Skin epidermis (tissue), 12 donors: ENCODE results near the gene PSMD1.
"Not testable (repeated sequence)": the region's sequence is repeated elsewhere in the genome, so short reads cannot be mapped to it uniquely, and the experiment has no call there.

Source experiments
- H3K27ac ChIP-seq, 21 experiments: fragments of 200-600 bp; sonication (generic) in 11 of 21; one replicate each; pipeline ENCODE4 v1.5.0; 2020; ENCODE audit warnings: mild to moderate bottlenecking in 3 of 21, inconsistent platforms in 2 of 21, moderate library complexity in 2 of 21
- H3K4me3 ChIP-seq, 7 experiments: fragments of 200-600 bp; sonication (generic) in 2 of 7; one replicate each; pipeline ENCODE4 v1.5.0; 2020; ENCODE audit warnings: inconsistent platforms in 2 of 7, mild to moderate bottlenecking in 2 of 7, moderate library complexity in 1 of 7

The PSMD1 gene

DNA sequence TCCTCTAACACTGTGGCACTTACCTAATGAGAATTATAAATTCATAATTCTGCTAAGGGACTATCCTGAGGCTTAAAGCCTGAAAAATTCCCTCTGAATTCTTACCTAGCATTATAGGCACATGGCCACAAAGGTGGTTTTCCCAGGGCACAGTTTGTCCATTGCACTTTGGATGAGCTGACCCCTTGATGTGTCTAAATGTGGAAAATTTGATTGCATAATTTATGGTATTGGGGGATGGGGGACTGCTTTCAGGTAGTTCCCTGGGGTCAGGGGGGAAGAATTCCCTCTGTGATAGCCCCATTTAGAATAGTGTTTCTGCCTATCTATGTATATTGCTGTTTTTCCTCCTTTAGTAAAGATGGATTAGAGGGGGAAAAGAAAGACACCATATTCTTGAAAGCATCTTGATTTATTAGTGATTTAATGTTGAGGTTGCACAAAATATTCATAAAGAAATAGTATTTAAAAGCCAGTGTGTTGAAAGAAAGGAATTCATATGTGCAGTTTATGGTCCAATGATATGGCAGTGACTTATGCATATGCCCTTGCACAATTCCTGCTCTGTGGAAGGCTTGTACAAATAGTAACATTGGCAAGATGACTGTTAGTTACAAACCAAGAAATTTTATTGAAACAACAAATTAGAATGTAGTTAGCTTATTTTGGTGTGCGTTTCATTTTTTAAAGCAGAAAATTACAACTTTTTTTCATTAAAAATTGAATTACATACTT, 76.9 kb downstream of the PSMD1 start:
- no peak overlapping the region for H3K4me3 ChIP-seq
- H3K27ac ChIP-seq: no peak overlapping the region

DNA sequence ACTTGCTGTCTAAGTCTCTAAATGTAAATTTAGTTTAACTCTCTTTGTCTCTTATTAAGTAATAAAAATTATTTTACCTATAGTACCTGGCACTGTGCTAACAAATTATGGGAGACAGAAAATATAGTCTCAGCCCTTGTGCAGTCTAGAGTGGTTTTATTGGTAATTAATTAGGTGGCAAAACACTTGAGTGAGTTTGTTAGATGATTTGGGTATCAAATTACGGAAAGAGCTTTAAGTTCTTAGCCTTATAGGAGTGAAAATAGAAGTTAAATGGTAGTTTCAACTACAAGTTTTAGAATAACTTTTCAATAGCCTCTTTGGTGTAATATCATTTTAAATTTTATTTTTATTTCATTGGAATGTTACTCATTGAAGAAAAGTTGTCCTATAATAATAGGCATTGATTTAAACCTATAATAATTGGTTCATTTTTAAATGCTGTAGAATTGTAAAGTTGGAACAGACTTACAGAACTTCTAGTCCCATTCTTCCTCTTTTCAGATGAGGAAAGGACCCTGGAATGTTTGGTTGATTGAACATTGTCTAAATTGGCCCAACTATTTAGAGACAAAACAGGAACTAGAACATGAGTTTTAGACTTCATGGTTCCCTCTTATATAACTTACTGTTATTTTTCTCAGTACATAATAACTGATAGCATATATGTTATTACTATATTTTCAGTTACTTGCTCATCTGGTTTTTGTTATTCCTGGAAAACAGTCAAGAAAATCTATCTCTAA, 78.4 kb downstream of the PSMD1 start:
- no peak overlapping the region for H3K4me3 ChIP-seq
- peak overlapping the region in 1 of 21 experiments; percentile 3 for H3K27ac ChIP-seq

DNA sequence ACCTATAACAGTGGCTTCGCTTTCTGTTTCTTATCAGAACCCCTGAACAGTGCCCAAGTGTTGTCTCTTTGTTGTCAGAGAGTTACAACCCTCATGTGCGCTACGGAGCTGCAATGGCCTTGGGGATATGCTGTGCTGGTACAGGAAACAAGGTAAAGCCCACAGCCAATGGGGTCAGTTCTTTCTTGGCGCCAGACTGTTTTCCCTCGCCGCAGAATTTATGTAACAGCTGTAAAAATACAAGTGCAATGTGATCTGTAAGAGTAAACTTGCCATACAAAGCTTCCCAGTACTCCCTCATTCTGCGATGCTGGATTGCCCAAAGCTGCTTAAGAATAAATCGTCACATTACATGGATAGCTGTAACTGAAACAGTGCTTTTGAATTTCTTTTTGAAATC, 82.0 kb downstream of the PSMD1 start:
- Histone ChIP-seq H3K27ac (no peak overlapping the region), H3K4me3 (no peak overlapping the region)

DNA sequence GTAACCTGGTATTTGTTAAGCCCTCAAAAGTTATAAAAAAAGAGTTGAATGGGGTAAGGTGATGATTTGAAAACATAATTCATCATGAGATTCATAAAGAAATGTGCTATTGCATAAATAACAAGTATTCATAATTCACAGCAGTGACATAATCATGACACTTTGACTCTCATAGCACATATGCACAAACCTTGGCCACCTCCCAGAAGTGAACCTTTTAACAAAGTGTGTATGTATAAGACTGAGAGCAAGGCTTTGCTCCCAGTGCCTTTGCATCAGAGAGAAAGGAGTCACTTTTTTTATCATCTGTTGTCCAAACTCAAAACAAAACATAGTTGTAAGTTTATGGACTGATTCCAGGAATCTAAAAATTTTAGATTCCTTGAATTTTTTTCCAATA, 83.1 kb downstream of the PSMD1 start:
- H3K4me3 ChIP-seq: no peak overlapping the region
- no peak overlapping the region for H3K27ac ChIP-seq

GRCh38 chr2:231140808-231141207, 84.1 kb downstream of the PSMD1 start:
- not testable (repeated sequence) for H3K27ac ChIP-seq, H3K4me3 ChIP-seq

- Histone ChIP-seq H3K4me3 (no peak overlapping the region), H3K27ac (no peak overlapping the region)
These were observed 88.2 kb downstream of the PSMD1 start for GRCh38 chr2:231144896-231145295.

GRCh38 chr2:231146665-231147064, 90.0 kb downstream of the PSMD1 start:
- no peak overlapping the region for H3K4me3 ChIP-seq
- no peak overlapping the region for H3K27ac ChIP-seq

GRCh38 chr2:231152800-231153557, 96.3 kb downstream of the PSMD1 start:
- H3K27ac ChIP-seq: no peak overlapping the region
- no peak overlapping the region for H3K4me3 ChIP-seq

DNA sequence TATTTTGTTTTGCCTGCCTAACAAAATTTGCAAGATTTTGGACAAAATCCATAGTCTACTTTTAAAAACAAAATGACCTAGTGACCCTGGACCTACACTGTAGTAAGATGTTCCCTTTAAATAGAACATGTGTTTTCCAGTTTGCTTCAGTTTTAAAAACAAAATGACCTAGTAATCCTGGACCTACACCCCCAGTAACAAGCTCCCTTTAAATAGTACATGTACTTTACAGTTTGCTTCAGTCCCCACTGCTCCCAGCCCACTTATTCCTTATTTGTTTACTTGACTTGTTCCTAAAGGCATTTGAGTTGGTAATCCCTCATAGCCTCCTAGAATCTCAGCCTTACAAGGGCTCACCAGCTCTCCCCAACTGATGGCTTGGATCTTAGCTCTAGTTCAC, 102.6 kb downstream of the PSMD1 start:
- Histone ChIP-seq H3K27ac (no peak overlapping the region), H3K4me3 (no peak overlapping the region)

GRCh38 chr2:231160701-231161100, 104.0 kb downstream of the PSMD1 start:
- no peak overlapping the region for H3K4me3 ChIP-seq
- H3K27ac ChIP-seq: peak overlapping the region in 9 of 21 experiments; percentile 34 to 75 (median 59)

- peak overlapping the region in 14 of 21 experiments; percentile 3 to 75 (median 53) for H3K27ac ChIP-seq
These were observed 104.7 kb downstream of the PSMD1 start for GRCh38 chr2:231161252-231161839.

GRCh38 chr2:231161877-231162329, 105.2 kb downstream of the PSMD1 start:
- peak overlapping the region in 12 of 21 experiments; percentile 14 to 83 (median 60) for H3K27ac ChIP-seq

More at GRCh38 chr2:231161252-231161839, 104.7 kb downstream of the PSMD1 start:
- H3K4me3 ChIP-seq: no peak overlapping the region

GRCh38 chr2:231163011-231163410, 106.3 kb downstream of the PSMD1 start:
- H3K4me3 ChIP-seq: no peak overlapping the region
- H3K27ac ChIP-seq: peak overlapping the region in 7 of 21 experiments; percentile 3 to 83 (median 43)

More at GRCh38 chr2:231161877-231162329, 105.2 kb downstream of the PSMD1 start:
- H3K4me3 ChIP-seq: no peak overlapping the region

DNA sequence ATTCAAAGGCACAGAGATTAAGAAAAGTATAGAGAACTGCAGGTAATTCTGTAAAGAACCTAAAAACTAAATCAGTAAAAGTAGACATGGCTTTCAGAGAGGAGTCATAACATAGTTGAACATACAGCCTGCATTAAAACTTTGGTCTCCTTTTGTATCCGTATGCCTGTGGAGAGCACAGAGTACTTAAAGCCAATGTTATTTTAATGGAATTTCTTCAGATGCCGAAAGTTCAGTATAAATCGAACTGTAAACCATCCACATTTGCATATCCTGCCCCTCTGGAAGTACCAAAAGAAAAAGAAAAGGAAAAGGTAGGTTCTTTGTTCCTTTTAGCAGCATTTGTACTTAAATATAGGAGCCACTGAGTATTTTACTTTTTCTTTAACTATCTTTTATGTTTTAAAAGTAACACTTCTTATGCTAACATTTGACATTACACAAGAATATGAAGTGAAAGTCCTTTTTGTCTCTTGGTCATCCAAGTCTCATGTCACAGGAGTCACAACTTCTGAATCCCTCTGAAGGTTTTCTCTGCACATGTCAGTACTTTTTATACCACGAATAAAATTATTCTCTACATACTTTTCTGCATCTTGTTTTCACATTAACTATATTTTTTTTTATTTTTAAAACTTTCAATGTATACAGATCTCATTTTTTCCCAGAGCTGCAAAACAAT, 106.9 kb downstream of the PSMD1 start:
- no peak overlapping the region for H3K4me3 ChIP-seq
- H3K27ac ChIP-seq: peak overlapping the region in 4 of 21 experiments; percentile 24 to 83 (median 50)

GRCh38 chr2:231167745-231168459, 111.2 kb downstream of the PSMD1 start:
- Histone ChIP-seq H3K27ac (peak overlapping the region in 2 of 21 experiments; percentile 41 to 68), H3K4me3 (no peak overlapping the region)

DNA sequence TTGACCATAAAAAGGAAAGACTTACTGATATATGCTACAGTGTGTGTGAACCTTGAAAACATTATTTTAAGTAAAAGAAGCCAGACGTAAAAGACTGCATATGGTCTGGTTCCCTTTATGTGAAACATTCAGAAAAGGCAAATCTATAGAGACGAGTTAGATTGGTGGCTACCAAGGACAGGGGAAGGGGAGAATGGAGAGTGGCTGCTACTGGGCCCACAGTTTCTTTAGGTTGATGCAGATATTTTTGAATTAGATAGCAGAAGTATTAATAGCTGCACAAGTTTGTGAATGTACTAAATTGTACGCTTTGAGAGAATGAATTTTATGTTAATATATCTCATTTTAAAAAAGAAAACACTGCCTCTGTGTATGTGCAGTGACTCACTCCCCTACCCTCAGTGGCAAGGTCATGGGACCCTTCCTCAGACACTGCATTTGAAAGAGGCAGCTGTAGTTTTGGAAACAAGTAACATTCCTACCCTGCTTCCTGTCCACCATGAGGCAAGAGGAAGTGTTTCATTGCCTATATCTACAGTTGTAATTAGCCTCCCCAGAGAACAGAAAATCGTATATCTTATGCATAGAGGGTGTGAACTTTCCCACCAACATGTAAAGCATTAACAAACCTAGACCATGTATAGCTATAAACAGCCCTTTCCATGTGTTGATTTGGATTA, 111.9 kb downstream of the PSMD1 start:
- Histone ChIP-seq H3K4me3 (no peak overlapping the region), H3K27ac (peak overlapping the region in 5 of 21 experiments; percentile 7 to 68 (median 25))

DNA sequence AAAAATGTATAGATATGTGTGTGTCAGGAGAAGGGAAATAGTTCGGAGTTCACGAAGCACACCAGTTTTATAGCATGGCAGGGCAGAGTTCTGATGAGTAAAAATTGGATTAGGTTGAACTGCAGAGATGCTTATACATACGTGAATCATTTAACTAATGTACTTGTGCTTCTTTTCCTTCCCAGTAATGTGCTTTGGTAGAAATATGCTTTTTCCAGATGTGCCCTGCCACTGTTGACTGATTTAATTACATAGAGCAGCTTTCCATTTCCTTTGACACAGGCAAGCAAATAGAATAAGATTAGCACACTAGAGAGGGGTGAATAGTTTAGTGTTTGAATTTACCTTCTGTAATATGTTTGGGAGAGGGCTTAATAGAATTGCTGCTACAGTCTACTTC, 112.8 kb downstream of the PSMD1 start:
- Histone ChIP-seq H3K27ac (peak overlapping the region in 8 of 21 experiments; percentile 2 to 68 (median 18)), H3K4me3 (no peak overlapping the region)

GRCh38 chr2:231170055-231170454, 113.4 kb downstream of the PSMD1 start:
- H3K4me3 ChIP-seq: no peak overlapping the region
- peak overlapping the region in 4 of 21 experiments; percentile 7 to 68 (median 46) for H3K27ac ChIP-seq
